NOMO-1 (cell line): ENCODE results near the gene CDC42BPB.

ENCODE experiments used
- DNase-seq, 2 experiments: peaks; one replicate each; lab custom pipeline; 2025; ENCODE audit not compliant: unreplicated experiment in 2 of 2; lab: John Stamatoyannopoulos, UW

Gene CDC42BPB

DNA sequence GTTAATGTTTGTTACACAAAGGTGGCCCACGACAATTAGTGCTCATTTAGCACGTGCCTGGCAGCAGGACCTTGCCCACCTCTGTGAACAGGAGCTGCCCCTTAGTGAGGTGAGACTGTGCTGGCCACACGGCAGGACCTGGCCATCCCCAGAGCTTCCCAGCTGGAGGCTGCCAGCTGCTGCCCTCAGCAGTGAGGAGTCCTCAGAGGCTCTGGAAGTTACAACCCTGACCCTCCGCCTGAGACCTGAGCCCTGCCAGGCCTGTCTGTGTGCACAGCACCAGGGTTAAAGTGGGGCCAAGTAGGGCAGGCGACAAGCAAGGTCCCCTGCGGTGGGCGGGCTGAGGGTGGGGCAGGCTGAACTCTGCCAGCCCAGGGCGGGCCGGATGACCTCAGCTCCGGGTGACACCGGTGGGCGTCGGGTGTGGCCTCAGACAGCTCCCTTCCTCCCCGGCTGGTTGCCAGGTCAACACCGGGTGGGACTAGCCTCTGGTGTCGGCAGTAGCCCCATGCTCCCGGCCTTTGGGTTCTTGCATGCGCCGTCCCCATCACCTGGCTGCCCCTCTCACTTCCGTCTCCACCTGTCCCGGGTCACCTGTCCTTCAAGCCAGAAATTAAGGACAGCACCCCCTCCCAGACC is 17.5 kb upstream of the CDC42BPB start:
- no peak for DNase-seq

DNA sequence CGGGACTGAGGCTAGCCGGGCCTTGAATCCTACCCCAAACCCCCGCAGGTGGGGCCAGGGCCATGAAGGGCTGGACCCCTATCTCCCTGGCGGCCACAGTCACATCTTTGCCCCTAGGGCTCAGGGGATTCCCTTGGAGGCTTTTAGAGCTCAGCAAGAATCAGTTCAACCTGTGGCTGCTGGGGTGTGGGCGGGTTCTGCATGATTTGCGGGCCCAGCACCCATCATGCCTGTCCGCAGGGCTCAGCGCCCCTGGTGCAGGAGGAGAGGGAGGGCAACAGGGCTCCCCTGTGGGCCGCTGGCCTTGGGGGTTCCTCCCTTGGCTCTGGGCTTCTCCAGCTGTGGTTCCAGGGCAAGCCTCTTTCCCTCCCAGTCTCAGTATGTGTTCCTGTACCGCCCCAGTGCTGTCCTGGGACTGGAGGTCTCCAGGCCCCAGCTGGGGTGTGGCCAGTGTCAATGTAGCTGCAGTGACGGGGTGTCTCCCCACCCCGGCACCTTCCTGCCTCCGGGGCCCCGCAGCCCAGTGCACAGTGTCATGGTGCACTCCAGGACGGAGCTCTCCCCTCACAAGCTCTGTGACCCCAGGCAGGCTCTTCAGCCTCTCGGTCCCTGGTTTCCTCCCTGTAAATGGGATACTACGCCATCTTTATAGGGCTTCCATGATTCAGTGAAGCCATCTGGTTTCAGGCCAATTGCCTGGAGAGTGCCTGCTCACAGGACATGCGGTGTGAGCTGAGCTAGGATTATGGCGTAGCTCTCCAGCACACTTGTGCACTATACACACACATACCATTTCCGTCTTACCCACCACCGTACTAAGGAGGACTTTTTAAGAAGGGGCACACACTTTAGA is 16.8 kb upstream of the CDC42BPB start:
- DNase-seq = no peak

DNA sequence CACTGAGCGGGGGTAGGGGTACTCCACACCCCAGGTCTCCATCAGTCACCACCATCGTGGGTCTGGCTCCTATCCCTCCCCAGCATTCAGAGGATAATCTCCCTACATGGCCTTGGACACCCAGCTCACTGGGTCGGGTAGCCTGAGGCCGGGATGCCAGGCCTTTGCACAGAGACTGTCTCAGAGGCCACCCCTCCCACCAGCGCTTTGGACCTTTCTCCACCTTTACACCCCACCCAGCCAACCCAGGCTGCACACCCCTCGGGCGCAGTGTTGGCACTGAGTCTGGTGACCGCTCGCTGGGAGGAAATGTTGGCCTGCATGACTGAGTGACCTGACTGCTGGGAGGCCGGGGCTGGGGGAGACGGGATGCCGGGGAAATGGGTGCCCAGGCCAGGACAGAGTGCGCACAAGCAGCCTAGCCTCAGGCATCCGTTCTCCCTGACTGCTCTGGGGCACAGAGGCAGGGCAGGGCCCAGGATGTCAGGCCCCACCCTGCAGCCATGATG is 16.1 kb upstream of the CDC42BPB start:
- no peak for DNase-seq

DNA sequence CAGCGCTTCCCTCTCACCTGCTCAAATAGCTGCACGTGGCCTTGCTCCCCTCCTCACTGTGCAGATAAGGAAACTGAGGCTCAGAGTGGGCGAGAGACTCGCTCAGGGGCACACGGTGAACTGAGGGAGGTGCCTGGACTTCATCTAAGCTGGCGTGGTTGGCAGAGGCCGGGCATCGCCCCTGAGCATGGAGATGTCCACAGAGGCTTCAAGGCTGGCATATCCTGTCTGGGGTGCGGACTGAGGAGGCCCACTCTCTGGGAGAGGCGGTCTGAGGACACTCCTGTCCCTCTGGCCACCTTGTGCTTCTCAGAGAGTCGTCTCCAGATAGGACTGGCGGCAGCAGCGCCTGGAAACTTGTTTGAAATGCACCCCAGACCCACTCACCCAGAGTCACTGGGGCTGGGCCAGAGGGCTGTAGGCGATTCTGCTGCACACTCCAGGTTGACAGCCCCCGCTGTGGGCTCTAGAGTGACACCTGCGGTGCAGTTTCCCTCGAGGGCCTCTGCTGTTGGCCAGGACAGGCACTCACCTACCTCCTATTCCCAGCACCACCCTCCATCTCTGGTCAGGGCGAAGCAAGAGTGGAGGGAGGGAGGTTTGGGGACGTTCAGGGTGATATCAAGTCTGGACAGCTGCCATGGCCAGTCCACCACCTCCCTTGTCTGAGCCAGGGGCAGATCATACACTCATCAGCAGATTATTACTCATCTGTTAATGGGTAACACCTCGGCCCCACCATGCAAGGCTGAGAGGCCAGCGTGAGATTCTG is 15.4 kb upstream of the CDC42BPB start:
- DNase-seq = no peak

DNA sequence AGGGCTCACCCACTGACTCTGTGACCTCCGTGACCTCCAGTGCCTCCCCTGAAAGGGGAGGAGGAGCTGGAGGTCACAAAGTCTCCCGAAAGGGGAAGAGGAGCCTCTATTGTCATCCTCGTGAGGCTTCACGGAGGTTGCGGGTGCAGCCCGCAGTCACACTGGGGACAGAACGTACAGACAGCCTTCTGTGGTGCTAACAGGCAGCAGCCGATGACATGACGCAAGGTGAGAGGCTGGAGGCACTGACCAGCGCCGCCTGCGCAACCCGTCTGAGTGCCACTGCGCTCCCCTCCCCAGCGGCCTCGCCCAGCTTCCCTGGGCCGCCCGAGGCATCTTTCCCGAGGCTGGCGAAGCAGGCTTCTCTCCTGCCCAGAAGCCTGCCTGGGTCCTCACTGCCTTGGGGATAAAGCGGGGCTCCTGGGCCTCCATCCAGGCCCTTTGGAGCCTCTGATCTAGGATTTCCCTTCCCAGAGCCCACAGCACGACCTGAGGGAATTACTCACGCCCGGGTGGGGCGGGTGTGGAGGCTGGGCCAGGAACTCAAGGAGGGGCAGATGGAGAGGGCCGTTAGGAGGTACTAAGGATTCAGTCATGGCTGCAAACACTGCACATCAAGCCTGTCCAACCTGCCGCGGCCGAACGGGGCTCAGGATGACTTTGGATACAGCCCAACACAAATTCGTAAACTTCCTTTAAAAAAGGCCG is 14.3 kb upstream of the CDC42BPB start:
- DNase-seq = peak in 1 of 2 experiments; percentile 4

DNA sequence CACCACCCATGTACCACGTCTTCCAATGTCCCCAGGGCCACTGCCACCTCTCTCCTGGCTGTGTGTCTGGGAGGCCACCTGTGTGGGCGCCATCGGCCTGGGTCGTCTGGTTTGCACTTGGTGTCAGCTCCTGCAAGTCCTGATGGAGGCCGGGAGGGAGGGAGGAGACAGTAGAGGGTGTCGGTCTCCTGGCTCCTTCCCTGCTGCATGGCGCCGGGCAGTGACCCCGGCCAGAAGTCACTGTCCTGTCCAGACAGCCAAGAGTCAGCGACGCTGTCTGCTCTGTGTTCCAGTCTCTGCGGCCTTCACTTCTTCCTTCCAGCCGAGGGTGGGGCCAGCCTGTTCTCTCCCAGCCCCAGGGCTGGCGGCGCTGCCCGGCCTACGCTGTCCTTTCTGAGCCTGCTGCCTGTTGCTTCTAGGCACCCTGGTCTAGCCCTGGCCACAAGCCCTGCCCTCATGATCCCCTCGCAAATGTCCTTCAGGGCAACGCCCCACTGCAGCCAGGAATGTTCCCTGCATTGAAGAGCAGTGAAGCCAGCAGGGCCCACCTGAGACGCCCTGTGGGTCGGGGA is 13.7 kb upstream of the CDC42BPB start:
- no peak for DNase-seq

DNA sequence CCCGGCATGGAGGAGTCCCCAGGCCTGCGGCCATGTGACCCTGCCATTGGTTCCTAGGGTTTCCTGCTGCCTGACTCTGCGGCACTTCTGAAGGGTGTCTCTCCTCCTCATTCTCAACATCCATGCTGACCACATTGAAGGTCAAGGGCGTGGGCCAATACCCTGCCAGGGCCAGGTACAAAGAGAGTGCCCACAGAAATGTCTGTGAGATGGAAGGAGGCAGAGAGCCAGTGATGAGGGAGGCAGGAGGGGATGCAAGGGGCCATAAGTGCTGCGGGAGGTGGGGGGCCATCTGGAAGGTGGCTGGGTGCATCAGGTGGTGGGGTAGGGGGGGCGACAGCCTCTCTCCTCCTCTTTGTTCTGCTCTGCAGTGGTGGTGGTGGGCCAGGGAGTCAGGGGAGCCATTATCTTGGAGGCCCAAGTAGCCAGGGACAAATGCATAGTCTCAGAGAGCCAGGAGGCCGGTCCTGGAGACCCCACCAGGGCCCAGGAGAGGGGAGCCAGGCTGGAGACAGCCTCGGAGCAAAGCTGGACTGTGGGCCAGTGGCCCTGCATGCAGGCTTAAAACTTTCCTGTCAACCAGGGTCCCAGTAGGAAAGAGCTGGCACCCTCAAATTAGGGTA is 13.0 kb upstream of the CDC42BPB start:
- DNase-seq = no peak

DNA sequence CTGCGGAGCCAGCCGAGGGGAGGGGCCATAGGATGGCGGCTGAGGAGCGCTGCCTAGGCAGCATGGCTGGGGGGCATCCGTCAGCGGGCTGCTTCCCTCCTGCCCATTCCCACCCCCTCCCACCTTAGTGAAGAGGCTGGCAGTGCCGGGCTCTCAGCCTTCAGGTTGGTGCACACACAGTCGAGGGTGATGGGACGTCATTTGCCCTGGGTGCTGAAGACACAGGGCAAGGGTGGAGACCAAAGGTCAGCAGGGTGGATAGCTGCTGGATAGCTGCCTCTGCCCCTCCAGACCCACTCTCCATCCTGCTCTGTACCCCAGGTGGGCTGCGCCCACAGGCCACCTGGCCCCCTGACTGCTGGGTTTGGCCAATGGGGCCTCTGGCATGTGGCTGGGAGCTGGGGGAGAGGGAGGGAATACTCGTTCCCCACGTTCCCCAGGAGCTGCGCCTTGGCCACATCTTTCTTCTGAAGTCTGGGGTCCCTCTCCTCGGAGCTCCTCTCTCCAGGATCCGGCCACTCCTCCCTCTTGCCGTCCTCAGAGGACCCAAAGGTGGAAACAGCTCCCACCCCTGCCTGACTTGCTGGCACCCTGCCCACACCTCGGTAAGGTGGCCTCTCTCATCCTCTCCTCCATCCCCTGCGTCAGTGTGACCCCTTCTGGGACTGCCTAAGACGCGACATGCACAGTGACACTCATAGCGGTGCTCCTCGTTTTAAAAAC is 11.2 kb upstream of the CDC42BPB start:
- DNase-seq = no peak

DNA sequence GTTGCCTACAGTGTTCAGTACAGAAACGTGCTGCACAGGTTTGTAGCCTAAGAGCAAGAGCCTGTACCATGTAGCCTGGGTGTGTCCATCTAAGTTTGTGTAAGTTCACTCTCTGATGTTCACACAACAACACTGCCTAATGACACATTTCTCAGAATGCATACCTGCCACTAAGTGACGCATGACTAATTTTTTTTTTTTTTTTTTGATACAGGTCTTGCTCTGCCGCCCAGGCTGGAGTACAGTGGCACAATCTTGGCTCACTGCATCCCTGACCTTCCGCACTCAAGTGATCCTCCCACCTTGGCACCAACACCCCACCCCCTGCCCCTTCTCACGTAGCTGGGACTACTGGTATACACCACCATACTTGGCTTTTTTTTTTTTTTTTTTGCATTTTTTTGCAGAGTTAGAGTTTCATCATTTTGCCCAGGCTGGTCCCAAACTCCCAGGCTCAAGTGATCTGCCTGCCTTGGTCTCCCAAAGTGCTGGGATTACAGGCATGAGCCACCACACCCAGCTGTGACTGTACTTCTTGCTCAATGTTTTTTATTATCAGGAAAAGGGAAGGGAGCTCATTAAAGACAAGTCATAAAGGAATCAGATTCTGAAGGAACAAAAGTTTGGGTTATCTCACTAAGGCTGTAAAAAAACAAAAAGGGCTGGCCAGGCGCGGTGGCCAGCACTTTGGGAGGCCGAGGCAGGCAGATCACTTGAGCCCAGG is 10.0 kb upstream of the CDC42BPB start:
- DNase-seq = no peak

DNA sequence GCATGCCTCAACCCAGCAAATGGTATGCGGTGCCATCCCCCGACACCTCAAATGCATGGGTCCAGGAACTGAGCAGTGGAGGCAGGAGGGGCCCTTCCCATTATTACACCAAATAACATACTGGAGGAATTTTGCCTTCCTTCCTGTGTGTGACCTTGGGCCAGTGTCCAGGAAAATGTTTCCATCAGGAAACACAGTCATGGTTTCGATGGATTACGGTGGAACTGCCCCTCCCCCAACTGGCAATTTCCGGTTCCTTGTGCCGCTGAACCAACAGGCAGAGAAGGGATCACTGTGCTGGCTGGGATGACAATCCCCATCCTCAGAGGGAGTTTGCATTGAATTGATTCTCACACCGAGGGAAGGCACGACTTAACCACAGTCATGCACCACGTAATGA is 9.1 kb upstream of the CDC42BPB start:
- no peak for DNase-seq

DNA sequence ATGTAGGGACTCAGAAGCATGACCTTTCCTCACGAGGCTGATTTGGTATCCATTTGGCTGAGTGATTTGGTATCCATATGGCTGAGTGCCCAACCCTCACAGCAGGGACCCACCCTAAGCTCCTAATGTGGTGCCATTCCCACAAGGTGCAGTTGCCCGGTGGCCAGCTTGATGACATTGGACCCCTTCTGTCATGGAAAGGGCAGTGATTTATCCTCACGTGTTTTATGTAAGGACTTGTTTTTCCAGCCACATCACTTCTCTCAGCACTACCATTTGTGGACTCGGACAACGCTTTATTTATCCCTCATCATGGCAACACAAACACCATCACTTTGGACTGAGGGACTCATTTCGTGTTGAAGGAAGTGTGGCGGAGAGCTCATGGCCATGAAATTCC is 8.5 kb upstream of the CDC42BPB start:
- no peak for DNase-seq

DNA sequence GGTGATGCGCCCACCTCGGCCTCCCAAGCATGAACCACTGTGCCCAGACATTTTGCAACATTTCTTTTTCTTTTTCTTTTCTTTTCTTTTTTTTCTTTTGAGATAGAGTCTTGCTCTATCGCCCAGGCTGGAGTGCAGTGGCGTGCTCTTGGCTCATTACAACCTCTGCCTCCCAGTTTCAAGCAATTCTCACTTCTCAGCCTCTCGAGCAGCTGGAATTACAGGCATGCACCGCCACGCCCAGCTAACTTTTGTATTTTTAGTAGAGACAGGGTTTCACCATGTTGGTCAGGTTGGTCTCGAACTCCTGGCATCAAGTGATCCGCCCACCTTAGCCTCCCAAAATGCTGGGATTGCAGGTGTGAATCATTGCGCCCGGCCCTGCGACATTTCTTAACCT is 7.6 kb upstream of the CDC42BPB start:
- no peak for DNase-seq

DNA sequence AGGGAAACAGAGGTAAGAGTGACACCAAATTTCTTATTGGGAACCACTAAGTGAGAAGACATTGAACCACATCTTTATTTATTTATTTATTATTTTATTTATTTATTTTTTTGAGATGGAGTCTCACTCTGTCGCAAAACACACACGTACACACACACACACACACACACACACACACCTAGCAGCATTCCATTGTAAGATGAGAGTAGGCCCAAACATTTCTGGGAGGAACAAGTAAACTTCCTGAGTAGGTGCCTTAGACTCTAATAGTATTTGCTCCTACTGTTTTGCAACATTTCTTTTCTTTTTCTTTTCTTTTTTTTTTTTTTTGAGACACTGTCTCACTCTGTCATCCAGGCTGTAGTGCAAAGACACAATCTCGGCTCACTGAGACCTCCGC is 7.1 kb upstream of the CDC42BPB start:
- DNase-seq = no peak

DNA sequence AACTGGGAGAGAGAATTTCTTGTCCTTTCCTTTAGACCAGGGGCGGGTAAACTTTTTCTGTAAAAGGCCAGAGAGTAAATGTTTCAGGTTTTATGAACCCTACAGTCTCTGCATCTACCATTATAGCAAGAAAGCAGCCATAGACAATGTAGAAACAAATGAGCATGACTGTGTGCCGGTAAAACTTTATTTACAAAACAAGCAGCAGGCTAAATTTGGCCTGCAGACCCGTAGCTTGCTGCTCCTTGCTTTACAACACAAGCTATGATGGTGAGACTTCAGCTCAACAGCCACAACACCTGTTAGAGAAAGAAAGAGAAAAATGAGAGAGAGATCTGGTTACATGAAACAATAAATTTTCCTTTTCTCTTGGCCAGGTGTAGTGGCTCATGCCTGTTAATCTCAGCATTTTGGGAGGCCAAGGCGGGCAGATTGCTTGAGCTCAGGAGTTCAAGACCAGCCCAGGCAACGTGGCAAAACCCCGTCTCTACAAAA is 4.2 kb upstream of the CDC42BPB start:
- DNase-seq = no peak

DNA sequence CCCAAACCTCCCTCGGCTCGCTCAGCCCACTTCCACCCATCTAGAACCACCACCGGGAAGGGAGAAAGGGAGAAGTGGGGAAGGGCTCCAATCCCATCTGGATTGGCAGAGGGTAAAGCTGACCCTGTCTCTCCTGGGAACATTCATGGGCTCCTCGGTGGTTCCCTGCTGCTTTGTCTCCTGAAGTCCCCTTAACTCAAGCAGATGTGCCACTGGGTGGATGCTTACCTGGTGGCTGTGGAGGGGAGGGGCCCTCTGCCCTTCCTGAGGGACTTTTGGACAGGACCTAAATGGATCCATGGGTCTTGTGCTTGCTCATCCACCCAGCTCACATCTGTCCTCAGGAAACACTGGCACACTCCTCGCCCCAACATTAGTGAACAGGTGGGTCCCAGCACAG is 2.2 kb upstream of the CDC42BPB start:
- DNase-seq = no peak

DNA sequence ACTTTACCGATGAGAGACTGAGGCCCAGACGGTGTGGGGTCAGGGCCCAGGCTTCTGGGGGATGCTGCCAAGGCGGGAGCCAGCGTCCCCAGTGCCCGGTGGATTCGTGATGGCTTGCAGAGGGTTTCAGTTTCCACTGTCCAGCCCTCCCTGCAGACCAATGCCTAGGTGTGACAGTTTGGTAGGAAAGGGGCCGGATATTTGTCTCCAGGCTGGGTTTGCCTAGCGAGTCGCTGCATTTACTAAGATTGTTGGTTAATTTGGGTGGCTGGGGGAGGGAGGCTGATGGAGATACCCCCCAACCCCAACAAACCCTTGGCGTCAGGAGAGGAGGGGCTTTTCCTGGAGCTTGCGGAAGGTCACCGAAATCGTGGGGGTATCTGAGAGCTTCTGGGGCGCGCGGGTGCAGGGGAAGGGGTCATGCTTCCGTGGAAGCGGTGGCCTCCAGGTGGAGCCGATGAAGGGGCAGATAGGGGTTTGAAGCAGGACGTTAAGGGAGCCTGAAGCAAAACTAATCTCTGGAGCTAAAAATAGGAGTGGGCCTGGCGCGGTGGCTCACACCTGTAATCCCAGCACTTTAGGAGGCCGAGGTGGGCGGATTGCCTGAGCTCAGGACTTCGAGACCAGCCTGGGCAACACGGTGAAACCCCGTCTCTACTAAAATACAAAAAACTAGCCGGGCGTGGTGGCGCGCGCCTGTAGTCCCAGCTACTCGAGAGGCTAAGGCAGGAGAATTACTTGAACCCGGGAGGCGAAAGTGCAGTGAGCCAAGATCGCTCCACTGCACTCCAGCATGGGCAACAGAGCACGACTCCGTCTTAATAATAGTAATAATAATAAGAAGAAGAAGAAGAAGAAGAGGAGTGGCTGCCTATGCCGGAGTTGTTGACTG is 1.1 kb upstream of the CDC42BPB start:
- no peak for DNase-seq

DNA sequence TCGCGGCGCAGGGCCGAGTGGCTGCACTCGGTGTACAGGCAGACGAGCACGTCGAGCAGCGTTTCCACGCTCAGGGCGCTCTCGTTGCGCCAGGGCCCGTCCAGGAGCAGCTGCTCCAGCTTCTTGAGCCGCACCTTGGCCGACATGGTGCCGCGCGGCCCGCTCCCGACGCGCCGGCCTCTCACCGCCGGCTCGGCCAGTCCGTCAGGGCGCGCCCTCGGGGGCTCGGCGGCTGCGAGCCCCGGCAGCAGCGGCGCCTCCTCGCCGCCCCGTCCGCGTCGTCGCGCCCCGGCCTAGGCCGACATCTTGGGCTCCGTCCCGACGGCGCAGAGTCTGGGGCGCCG is 349 bp downstream of the CDC42BPB start:
- DNase-seq = no peak
